DOHH2 (cell line): ENCODE results near the gene DYRK1B.
"Not testable (repeated sequence)": the region's sequence is repeated elsewhere in the genome, so short reads cannot be mapped to it uniquely, and the experiment has no call there.

Experiments used
- H3F3A ChIP-seq: fragments of 200-600 bp; sonication (generic), shearing (Covaris generic); 2 replicates; pipeline ENCODE4 v1.6.0; 2016; ENCODE audit warnings: antibody characterized with exemption, mild to moderate bottlenecking; ENCODE audit not compliant: control insufficient read depth, insufficient read depth
- H3K27ac ChIP-seq: fragments of 200-600 bp; sonication (generic); 2 replicates; pipeline ENCODE4 v1.5.1; 2014; ENCODE audit warnings: low read depth, mild to moderate bottlenecking, low read length, moderate library complexity
- H3K27me3 ChIP-seq: fragments of 200-600 bp; sonication (generic); 2 replicates; pipeline ENCODE4 v1.6.1; 2014; ENCODE audit warnings: mild to moderate bottlenecking, low read length, mixed read lengths; ENCODE audit not compliant: control insufficient read depth
- H3K36me3 ChIP-seq: fragments of 200-600 bp; sonication (generic); 2 replicates; pipeline ENCODE4 v1.6.1; 2014; ENCODE audit warnings: mild to moderate bottlenecking, low read length, moderate library complexity, mixed read lengths; ENCODE audit not compliant: control insufficient read depth
- H3K4me1 ChIP-seq: fragments of 200-600 bp; sonication (generic); 2 replicates; pipeline ENCODE4 v1.6.1; 2014; ENCODE audit warnings: mild to moderate bottlenecking, low read length, mixed read lengths; ENCODE audit not compliant: control insufficient read depth
- H3K4me2 ChIP-seq: fragments of 200-600 bp; sonication (generic); 2 replicates; pipeline ENCODE4 v1.6.0; 2014; ENCODE audit warnings: mild to moderate bottlenecking, low read length, moderate library complexity
- H3K4me3 ChIP-seq: fragments of 200-600 bp; sonication (generic); 2 replicates; pipeline ENCODE4 v1.5.1; 2014; ENCODE audit warnings: mild to moderate bottlenecking, low read length, mixed read lengths
- H3K79me2 ChIP-seq: fragments of 200-600 bp; sonication (generic); 2 replicates; pipeline ENCODE4 v1.6.1; 2014; ENCODE audit warnings: mild to moderate bottlenecking, low read length, mixed read lengths; ENCODE audit not compliant: control insufficient read depth
- H3K9me2 ChIP-seq: fragments of 200-600 bp; sonication (generic); replicated peaks from 2 replicates; pipeline ENCODE4 v1.6.1; 2014; ENCODE audit warnings: mild to moderate bottlenecking, low read length, mixed read lengths; ENCODE audit not compliant: control insufficient read depth
- H3K9me3 ChIP-seq: fragments of 200-600 bp; sonication (generic); 2 replicates; pipeline ENCODE4 v1.6.1; 2014; ENCODE audit warnings: antibody characterized with exemption, low read length, mixed read lengths; ENCODE audit not compliant: control insufficient read depth, insufficient read depth
- H4K20me1 ChIP-seq: fragments of 200-600 bp; sonication (generic); 2 replicates; pipeline ENCODE4 v1.6.0; 2014; ENCODE audit warnings: low read depth, mild to moderate bottlenecking, antibody characterized with exemption, low read length, moderate library complexity; ENCODE audit not compliant: control insufficient read depth, insufficient read depth
- EZH2phosphoT487 ChIP-seq: fragments of 200-600 bp; sonication (generic); IDR thresholded peaks from 2 replicates; pipeline ENCODE4 v1.6.1; 2017; ENCODE audit warnings: borderline replicate concordance, mild to moderate bottlenecking, antibody characterized with exemption, low read length, moderate library complexity, mixed read lengths
- TF ChIP-seq, protein P1 (sequence below): fragments of 200-600 bp; sonication (generic); IDR thresholded peaks from one replicate; pipeline ENCODE4 v1.5.1; 2014; ENCODE audit warnings: antibody characterized with exemption, mild to moderate bottlenecking, low read depth, low read length; ENCODE audit not compliant: poor library complexity, severe bottlenecking

Gene DYRK1B

DNA sequence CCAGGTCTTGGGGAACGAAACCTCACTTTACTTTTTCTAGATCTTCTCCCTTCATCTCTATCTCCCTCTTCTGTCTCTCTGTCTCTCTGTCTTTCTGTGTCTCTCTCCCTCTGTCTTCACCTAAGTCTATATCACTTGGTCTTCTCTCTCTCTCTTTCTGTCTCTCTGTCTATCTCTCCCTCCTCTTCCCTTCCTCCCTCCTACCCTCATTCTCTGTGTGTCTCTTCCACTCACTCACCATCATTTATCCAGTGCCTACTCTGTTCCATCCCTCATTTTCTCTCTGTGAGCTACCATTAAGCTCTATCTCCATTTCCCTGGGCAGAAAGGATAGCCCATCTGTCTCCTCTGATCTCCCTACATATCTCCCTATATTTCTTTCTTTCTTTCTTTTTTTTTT lies 44.4 kb upstream of the DYRK1B start:
- Histone ChIP-seq H3K9me2 (no peaks in the 10 kb centered on the region), H3K4me2 (no peak overlapping the region), H3F3A (no peaks in the 10 kb centered on the region), H3K27ac (no peak overlapping the region), H3K4me1 (peaks cover 5% of the 10 kb centered on the region), H4K20me1 (no peaks in the 10 kb centered on the region), H3K79me2 (no peaks in the 10 kb centered on the region), H3K36me3 (no peaks in the 10 kb centered on the region), H3K27me3 (no peaks in the 10 kb centered on the region), H3K9me3 (no peaks in the 10 kb centered on the region), H3K4me3 (no peak overlapping the region)
- TF ChIP-seq EZH2phosphoT487: no peak
- TF ChIP-seq, protein P1, sequence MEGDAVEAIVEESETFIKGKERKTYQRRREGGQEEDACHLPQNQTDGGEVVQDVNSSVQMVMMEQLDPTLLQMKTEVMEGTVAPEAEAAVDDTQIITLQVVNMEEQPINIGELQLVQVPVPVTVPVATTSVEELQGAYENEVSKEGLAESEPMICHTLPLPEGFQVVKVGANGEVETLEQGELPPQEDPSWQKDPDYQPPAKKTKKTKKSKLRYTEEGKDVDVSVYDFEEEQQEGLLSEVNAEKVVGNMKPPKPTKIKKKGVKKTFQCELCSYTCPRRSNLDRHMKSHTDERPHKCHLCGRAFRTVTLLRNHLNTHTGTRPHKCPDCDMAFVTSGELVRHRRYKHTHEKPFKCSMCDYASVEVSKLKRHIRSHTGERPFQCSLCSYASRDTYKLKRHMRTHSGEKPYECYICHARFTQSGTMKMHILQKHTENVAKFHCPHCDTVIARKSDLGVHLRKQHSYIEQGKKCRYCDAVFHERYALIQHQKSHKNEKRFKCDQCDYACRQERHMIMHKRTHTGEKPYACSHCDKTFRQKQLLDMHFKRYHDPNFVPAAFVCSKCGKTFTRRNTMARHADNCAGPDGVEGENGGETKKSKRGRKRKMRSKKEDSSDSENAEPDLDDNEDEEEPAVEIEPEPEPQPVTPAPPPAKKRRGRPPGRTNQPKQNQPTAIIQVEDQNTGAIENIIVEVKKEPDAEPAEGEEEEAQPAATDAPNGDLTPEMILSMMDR: no peak

DNA sequence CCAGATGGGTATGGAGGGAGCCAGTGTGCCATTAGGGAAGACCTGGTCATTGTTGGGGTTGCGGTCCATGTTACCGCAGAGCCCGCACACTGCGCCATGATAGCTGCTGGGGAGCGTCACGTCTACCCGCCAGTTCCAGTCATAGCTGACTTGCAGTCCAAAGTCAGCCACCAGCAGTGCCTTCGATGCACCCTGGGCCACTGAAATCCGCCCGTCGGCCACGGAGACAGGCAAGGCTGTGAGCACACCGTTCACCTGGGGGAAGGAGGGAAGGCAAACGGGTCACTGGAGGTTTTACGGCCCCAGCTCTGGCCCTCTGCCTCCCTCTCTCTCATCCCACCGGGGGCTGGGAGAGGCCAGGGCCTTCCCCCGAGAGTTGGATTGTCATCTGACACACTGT lies 44.0 kb upstream of the DYRK1B start:
- H3K9me2 ChIP-seq, H3K4me2 ChIP-seq, H3K27me3 ChIP-seq, H3K4me3 ChIP-seq, H3K27ac ChIP-seq, H3F3A ChIP-seq, H3K4me1 ChIP-seq, H3K79me2 ChIP-seq, H3K36me3 ChIP-seq, H3K9me3 ChIP-seq, H4K20me1 ChIP-seq: not testable (repeated sequence)

DNA sequence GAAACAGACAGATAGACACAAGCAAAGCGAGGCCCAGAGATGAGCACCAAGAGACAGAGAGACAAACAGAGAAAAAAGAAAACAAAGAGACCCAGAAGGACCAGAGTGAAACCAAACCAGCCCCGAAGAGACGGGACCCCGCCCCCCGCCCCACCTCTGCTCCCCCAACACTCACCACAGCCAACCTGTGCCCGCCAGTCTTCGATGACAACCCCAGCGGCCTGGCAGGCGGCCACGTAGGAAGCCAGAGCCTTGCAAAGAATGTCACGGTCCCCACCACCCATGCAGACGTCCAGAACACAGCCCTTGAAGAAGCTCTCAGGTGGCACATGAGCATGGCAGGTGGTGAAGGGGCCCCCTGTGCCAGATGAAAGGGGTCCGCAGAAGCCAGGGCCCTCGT lies 43.5 kb upstream of the DYRK1B start:
- not testable (repeated sequence) for H3K9me3 ChIP-seq, H3K27me3 ChIP-seq, H3K27ac ChIP-seq, H3K4me2 ChIP-seq, H3K4me3 ChIP-seq, H4K20me1 ChIP-seq, H3K79me2 ChIP-seq, H3K4me1 ChIP-seq, H3F3A ChIP-seq, H3K36me3 ChIP-seq, H3K9me2 ChIP-seq

DNA sequence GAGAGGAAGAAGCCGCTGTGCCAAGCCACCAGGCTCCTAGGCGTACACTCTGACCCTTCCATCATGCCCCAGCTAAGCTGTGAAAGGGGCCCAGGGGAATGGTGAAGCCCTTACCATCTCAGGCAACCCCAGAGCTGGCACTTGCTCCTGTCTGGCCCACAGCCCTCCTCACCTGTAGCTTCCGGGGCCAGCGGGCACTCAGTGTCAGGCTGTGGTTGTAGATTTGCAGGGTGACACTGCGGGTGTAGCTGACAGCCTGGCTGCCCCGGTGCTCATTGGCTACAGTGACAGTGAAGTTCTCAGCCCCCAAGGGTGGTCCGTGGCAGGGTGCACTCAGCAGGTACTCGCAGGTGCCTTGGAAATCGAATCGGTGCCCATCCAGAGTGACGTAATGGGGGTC lies 42.5 kb upstream of the DYRK1B start:
- not testable (repeated sequence) for H3K4me2 ChIP-seq, H3K27ac ChIP-seq, H3F3A ChIP-seq, H3K79me2 ChIP-seq, H3K4me1 ChIP-seq, H3K4me3 ChIP-seq, H3K9me3 ChIP-seq, H3K9me2 ChIP-seq, H4K20me1 ChIP-seq, H3K27me3 ChIP-seq, H3K36me3 ChIP-seq

DNA sequence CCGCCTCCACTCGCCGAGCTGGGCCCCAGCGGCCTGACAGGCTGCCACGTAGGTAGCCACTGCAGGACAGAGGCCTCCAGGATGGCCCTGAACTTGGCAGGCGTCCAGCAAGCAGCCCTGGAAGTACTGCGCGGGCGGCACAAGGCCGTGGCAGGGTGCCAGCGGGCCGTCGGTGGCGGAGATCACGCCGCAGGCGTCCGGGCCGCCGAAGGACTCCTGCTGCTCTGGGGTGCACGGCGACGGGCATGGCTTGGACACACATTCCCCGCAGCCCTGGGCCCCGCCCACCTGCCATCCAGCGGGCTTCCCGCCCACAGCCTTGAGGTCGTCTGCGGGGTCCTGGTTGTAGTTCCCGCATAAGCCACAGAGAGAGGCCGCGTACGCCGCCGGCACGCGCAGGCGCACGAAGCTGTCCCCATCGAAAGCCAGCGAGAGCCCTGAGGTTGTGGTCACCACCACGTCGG lies 41.5 kb upstream of the DYRK1B start:
- H3K4me2 ChIP-seq, H3K36me3 ChIP-seq, H3K9me3 ChIP-seq, H3K27me3 ChIP-seq, H3K79me2 ChIP-seq, H4K20me1 ChIP-seq, H3K4me3 ChIP-seq, H3F3A ChIP-seq, H3K9me2 ChIP-seq, H3K27ac ChIP-seq, H3K4me1 ChIP-seq: not testable (repeated sequence)
